C4-2B (cell line): Measurements from ENCODE around the gene SLC24A3.

ENCODE experiments used
- ZFX ChIP-seq: fragments of 450-650 bp; IDR thresholded peaks from 2 replicates; pipeline ENCODE4 v1.6.1; 2017
- TF ChIP-seq, protein P1 (sequence below): fragments of 450-650 bp; conservative IDR thresholded peaks from 2 replicates; pipeline ENCODE4 v1.5.1; 2017; ENCODE audit warnings: mild to moderate bottlenecking

DNA sequence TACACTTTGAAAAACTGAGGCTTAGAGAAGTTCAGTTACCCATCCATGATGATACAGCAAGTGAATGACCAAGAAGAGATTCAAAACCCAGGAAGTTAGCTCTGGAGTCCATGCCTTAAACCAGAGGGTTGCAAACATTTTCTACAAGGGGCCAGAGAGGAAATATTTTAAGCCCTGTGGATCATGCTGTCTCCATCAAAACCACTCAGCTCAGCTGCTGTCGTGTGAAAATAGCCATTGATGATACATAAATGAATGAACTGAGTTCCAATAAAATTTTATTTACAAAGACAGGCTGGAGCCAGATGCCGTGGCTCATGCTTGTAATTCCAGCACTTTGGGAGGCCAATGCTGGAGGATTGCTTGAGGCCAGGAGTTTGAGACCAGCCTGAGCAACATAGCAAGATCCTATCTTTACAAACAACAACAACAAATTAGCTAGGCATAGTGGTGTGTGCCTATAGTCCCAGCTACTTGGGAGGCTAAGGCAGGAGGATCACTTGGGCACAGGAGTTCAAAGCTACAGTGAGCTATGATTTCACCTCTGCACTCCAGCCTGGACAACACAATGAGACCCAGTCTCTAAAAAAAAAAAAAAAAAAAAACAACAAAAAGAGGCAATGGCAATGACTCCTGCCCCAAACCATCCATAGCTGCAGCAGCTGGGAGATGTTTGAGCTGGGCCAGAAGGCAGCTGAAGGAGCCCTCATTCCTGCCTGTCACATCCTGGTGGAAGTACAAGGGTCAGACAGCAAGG is 501.6 kb downstream of the SLC24A3 start:
- TF ChIP-seq, protein P1, sequence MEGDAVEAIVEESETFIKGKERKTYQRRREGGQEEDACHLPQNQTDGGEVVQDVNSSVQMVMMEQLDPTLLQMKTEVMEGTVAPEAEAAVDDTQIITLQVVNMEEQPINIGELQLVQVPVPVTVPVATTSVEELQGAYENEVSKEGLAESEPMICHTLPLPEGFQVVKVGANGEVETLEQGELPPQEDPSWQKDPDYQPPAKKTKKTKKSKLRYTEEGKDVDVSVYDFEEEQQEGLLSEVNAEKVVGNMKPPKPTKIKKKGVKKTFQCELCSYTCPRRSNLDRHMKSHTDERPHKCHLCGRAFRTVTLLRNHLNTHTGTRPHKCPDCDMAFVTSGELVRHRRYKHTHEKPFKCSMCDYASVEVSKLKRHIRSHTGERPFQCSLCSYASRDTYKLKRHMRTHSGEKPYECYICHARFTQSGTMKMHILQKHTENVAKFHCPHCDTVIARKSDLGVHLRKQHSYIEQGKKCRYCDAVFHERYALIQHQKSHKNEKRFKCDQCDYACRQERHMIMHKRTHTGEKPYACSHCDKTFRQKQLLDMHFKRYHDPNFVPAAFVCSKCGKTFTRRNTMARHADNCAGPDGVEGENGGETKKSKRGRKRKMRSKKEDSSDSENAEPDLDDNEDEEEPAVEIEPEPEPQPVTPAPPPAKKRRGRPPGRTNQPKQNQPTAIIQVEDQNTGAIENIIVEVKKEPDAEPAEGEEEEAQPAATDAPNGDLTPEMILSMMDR: no peak
- no peak for TF ChIP-seq ZFX
